H9 (cell line): ENCODE data around the gene ERMAP. TPM values are rescaled to one million over a fixed set of nuclear protein-coding genes. Genes with fewer than 3 reads are reported as not detected.

Experiments
- DNase-seq: peaks from one replicate; pipeline ENCODE4 v3.0.0-alpha.2; 2017
- H2AFZ ChIP-seq: one replicate; pipeline ENCODE4 v1.6.1; 2013; ENCODE audit warnings: mild to moderate bottlenecking, low read length, control low read depth, moderate library complexity
- H2AK5ac ChIP-seq: 2 replicates; pipeline ENCODE4 v1.6.1; 2013; ENCODE audit warnings: low read length, control low read depth, mixed read lengths; ENCODE audit not compliant: insufficient read length
- H2BK120ac ChIP-seq: one replicate; pipeline ENCODE4 v1.6.1; 2013; ENCODE audit warnings: low read depth, mild to moderate bottlenecking, low read length, control low read depth, inconsistent platforms; ENCODE audit not compliant: poor library complexity, severe bottlenecking
- H2BK12ac ChIP-seq: 2 replicates; pipeline ENCODE4 v1.6.1; 2013; ENCODE audit warnings: low read length, control low read depth, mixed read lengths, low read depth; ENCODE audit not compliant: insufficient read length
- H2BK15ac ChIP-seq: 2 replicates; pipeline ENCODE4 v1.6.1; 2013; ENCODE audit warnings: low read depth, low read length, control low read depth
- H2BK20ac ChIP-seq: one replicate; pipeline ENCODE4 v1.6.1; 2013; ENCODE audit warnings: low read depth, mild to moderate bottlenecking, low read length, control low read depth, inconsistent platforms; ENCODE audit not compliant: poor library complexity, severe bottlenecking
- H2BK5ac ChIP-seq: 2 replicates; pipeline ENCODE4 v1.6.1; 2013; ENCODE audit warnings: low read length, control low read depth, mixed read lengths; ENCODE audit not compliant: insufficient read length
- H3K14ac ChIP-seq: 2 replicates; pipeline ENCODE4 v1.6.1; 2013; ENCODE audit warnings: low read length, control low read depth; ENCODE audit not compliant: insufficient read depth
- H3K18ac ChIP-seq: 2 replicates; pipeline ENCODE4 v1.6.1; 2013; ENCODE audit warnings: low read depth, mild to moderate bottlenecking, mixed read lengths, low read length, control low read depth; ENCODE audit not compliant: insufficient read length
- H3K23ac ChIP-seq: 2 replicates; pipeline ENCODE4 v1.6.1; 2013; ENCODE audit warnings: low read length, control low read depth, mixed read lengths, low read depth; ENCODE audit not compliant: insufficient read length
- H3K23me2 ChIP-seq: 2 replicates; pipeline ENCODE4 v1.6.1; 2013; ENCODE audit warnings: low read depth, mild to moderate bottlenecking, mixed read lengths, low read length, control low read depth; ENCODE audit not compliant: insufficient read length, poor library complexity, severe bottlenecking
- H3K27ac ChIP-seq: 2 replicates; pipeline ENCODE4 v1.5.1; 2013; ENCODE audit warnings: low read length, control low read depth, mixed read lengths, low read depth; ENCODE audit not compliant: insufficient read length
- H3K27me3 ChIP-seq: 2 replicates; pipeline ENCODE4 v1.6.1; 2013; ENCODE audit warnings: low read length, control low read depth, inconsistent platforms; ENCODE audit not compliant: insufficient read depth
- H3K4ac ChIP-seq: 2 replicates; pipeline ENCODE4 v1.6.1; 2013; ENCODE audit warnings: low read depth, mild to moderate bottlenecking, control low read depth, inconsistent platforms, low read length, moderate library complexity
- H3K4me1 ChIP-seq: 2 replicates; pipeline ENCODE4 v1.6.1; 2013; ENCODE audit warnings: low read length, control low read depth, inconsistent platforms; ENCODE audit not compliant: insufficient read depth
- H3K4me2 ChIP-seq: 2 replicates; pipeline ENCODE4 v1.6.1; 2013; ENCODE audit warnings: low read length, control low read depth, mixed read lengths; ENCODE audit not compliant: insufficient read length, insufficient read depth
- H3K56ac ChIP-seq: 2 replicates; pipeline ENCODE4 v1.6.1; 2013; ENCODE audit warnings: low read depth, mild to moderate bottlenecking, mixed read lengths, low read length, control low read depth; ENCODE audit not compliant: insufficient read length
- H3K79me1 ChIP-seq: 2 replicates; pipeline ENCODE4 v1.6.1; 2013; ENCODE audit warnings: low read depth, mild to moderate bottlenecking, moderate library complexity, low read length, control low read depth, inconsistent platforms; ENCODE audit not compliant: insufficient read depth, poor library complexity, severe bottlenecking
- H3K79me2 ChIP-seq: 2 replicates; pipeline ENCODE4 v1.6.1; 2013; ENCODE audit warnings: low read length, control low read depth, inconsistent platforms; ENCODE audit not compliant: insufficient read depth
- H3K9ac ChIP-seq: 2 replicates; pipeline ENCODE4 v1.6.1; 2013; ENCODE audit warnings: low read length, control low read depth, mixed read lengths; ENCODE audit not compliant: insufficient read length; ENCODE audit errors: extremely low read depth
- H3K9me3 ChIP-seq: one replicate; pipeline ENCODE4 v1.6.1; 2013; ENCODE audit warnings: low read depth, low read length, inconsistent platforms; ENCODE audit not compliant: control insufficient read depth
- H3T11ph ChIP-seq: one replicate; pipeline ENCODE4 v1.6.1; 2013; ENCODE audit warnings: mild to moderate bottlenecking, low read length, control low read depth, inconsistent platforms
- H4K20me1 ChIP-seq: one replicate; pipeline ENCODE4 v1.6.1; 2013; ENCODE audit not compliant: control insufficient read depth, insufficient read length, insufficient read depth
- H4K5ac ChIP-seq: 2 replicates; pipeline ENCODE4 v1.6.1; 2013; ENCODE audit warnings: low read depth, mild to moderate bottlenecking, mixed read lengths, low read length, control low read depth; ENCODE audit not compliant: insufficient read length
- H4K8ac ChIP-seq: replicated peaks from 2 replicates; pipeline ENCODE4 v1.6.1; 2013; ENCODE audit warnings: low read length, control low read depth, mixed read lengths, low read depth; ENCODE audit not compliant: insufficient read length
- H4K91ac ChIP-seq: 2 replicates; pipeline ENCODE4 v1.6.1; 2013; ENCODE audit warnings: low read depth, mild to moderate bottlenecking, moderate library complexity, mixed read lengths, low read length, control low read depth; ENCODE audit not compliant: insufficient read length
- H3K27ac Mint-ChIP-seq, 3 experiments: 2 replicates in 2 of 3; 3 replicates in 1 of 3; pipeline ENCODE4 v1.8.0; 2020 to 2021; ENCODE audit warnings: mixed read lengths in 3 of 3, mild to moderate bottlenecking in 1 of 3, moderate library complexity in 1 of 3
- H3K27me3 Mint-ChIP-seq: 2 replicates; pipeline ENCODE4 v1.8.0; 2021; ENCODE audit warnings: low read depth, mild to moderate bottlenecking, moderate library complexity, mixed read lengths
- H3K36me3 Mint-ChIP-seq, 3 experiments: 2 replicates in 2 of 3; 3 replicates in 1 of 3; pipeline ENCODE4 v1.8.0; 2020 to 2021; ENCODE audit warnings: low read depth in 3 of 3, mixed read lengths in 3 of 3; ENCODE audit not compliant: insufficient read depth in 1 of 3
- H3K4me1 Mint-ChIP-seq, 2 experiments: 2 replicates each; pipeline ENCODE4 v1.8.0; 2020; ENCODE audit warnings: mixed read lengths in 2 of 2
- H3K4me3 Mint-ChIP-seq, 2 experiments: 2 replicates in 1 of 2; 3 replicates in 1 of 2; pipeline ENCODE4 v1.8.0; 2020 to 2021; ENCODE audit warnings: mild to moderate bottlenecking in 2 of 2, mixed read lengths in 2 of 2, moderate library complexity in 1 of 2
- H3K9me3 Mint-ChIP-seq, 2 experiments: 2 replicates in 1 of 2; 3 replicates in 1 of 2; pipeline ENCODE4 v1.8.0; 2020; ENCODE audit warnings: mild to moderate bottlenecking in 2 of 2, mixed read lengths in 2 of 2, moderate library complexity in 1 of 2
- CTCF ChIP-seq: fragments of 200-600 bp; sonication (generic); conservative IDR thresholded peaks from 3 replicates; pipeline ENCODE4 v1.8.0; 2021; ENCODE audit warnings: antibody characterized with exemption, mild to moderate bottlenecking
- WGBS: extraction: QIAGEN DNeasy Blood & Tissue Kit; methylation state at CpG from one replicate; pipeline ENCODE4 v1.1.7; 2013; ENCODE audit warnings: missing lambda C conversion rate, low lambda C conversion rate, mixed read lengths; ENCODE audit not compliant: insufficient read length; ENCODE audit errors: extremely low coverage; 5-methylcytosine and 5-hydroxymethylcytosine counted together
- total RNA-seq: library from RNA; stranded (reverse); gene quantifications from 2 replicates; pipeline ENCODE4 v1.2.1, GENCODE V29; 2021

ERMAP gene
- total RNA-seq, 1 experiment from 2014 or later, result 4.5 TPM

- Histone ChIP-seq H2BK120ac (no peak overlapping the region), H4K5ac (no peak overlapping the region), H3K56ac (no peak overlapping the region), H3K27me3 (no peaks in the 10 kb centered on the region), H4K91ac (no peak overlapping the region), H3K4me1 (peaks cover 2% of the 10 kb centered on the region; the same call in 1 of the 2 replicates), H3K23me2 (no peaks in the 10 kb centered on the region), H4K20me1 (no peaks in the 10 kb centered on the region), H3K18ac (no peak overlapping the region), H2BK5ac (no peak overlapping the region), H2BK15ac (no peak overlapping the region), H3T11ph (no peak overlapping the region), H3K27ac (no peak overlapping the region), H3K9ac (no peak overlapping the region), H3K23ac (no peak overlapping the region), H3K4me2 (no peak overlapping the region), H2AFZ (no peak overlapping the region), H3K79me2 (no peaks in the 10 kb centered on the region; the same call in 1 of the 2 replicates), H3K4ac (no peak overlapping the region), H2BK20ac (no peak overlapping the region), H3K14ac (no peak overlapping the region), H2AK5ac (no peak overlapping the region), H2BK12ac (no peak overlapping the region), H3K79me1 (peaks cover 4% of the 10 kb centered on the region), H3K9me3 (no peaks in the 10 kb centered on the region), H4K8ac (no peak overlapping the region)
- H3K4me1 Mint-ChIP-seq, result peaks cover 8 to 10% of the 10 kb centered on the region in 2 experiments
- H3K36me3 Mint-ChIP-seq, result peaks cover 44 to 53% (median 52%) of the 10 kb centered on the region in 3 experiments
- no peak for TF ChIP-seq CTCF
- H3K27ac Mint-ChIP-seq, result no peak overlapping the region
- no peak overlapping the region for H3K4me3 Mint-ChIP-seq
- peaks cover 3% of the 10 kb centered on the region for H3K27me3 Mint-ChIP-seq
- DNase-seq, result no peak
- H3K9me3 Mint-ChIP-seq, result peaks cover 12% of the 10 kb centered on the region in 2 experiments; a peak in 4 of 5 replicates
- WGBS, result no CpG with 5 or more reads among the region's 2 CpGs
Observed at GRCh38 chr1:42852608-42852980, 35.7 kb downstream of the ERMAP start.
